A673 (cell line): ENCODE data around the gene IFT74.

Experiments used
- CTCF ChIP-seq: fragments of 300-800, 200-600 bp; sonication (generic); conservative IDR thresholded peaks from 2 replicates; pipeline ENCODE4 v1.5.1; 2017; ENCODE audit warnings: low read depth, mild to moderate bottlenecking, antibody characterized with exemption, low read length, moderate library complexity, mixed read lengths
- EZH2 ChIP-seq: fragments of 200-600 bp; sonication (generic); IDR thresholded peaks from 2 replicates; pipeline ENCODE4 v1.6.1; 2017; ENCODE audit warnings: borderline replicate concordance, low read depth, mild to moderate bottlenecking, mixed read lengths, antibody characterized with exemption, low read length; ENCODE audit not compliant: poor library complexity, severe bottlenecking

GRCh38 chr9:27107241-27107640 lies 151.0 kb downstream of the IFT74 start:
- TF ChIP-seq CTCF (no peak), EZH2 (no peak)
